ENCODE measurements around the gene ROR2. TPM values are rescaled to one million over a fixed set of nuclear protein-coding genes. Genes with fewer than 3 reads are reported as not detected.

ROR2 gene
- total RNA-seq, 4 donors from 2014 or later, result 37.4 to 71.8 (median 59.4) TPM

DNA sequence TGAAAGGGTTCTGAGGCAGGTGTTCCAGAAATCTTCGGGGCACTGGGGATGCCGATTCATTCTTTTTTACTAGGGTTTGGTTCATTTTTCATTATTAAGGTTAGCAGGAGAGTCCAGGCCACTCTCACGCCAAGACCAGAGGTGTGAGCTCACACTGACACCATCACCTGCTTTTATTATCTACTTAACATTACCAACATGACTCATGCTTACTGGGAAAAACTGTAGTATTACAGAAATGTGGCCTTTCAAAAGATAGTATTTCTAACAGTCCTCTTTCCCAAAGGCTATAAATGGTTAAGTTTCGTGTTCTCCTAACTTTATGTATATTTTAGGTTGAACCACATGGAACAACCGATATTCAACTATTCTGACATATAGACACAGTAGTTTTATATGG lies 222.1 kb downstream of the ROR2 start:
- Histone ChIP-seq H3K36me3 (peaks cover 0 to 60% (median 36%) of the 10 kb centered on the region in 4 donors), H3K4me1 (peaks cover 8 to 30% (median 24%) of the 10 kb centered on the region in 4 donors), H3K9me3 (no peaks in the 10 kb centered on the region), H3K4me3 (no peak overlapping the region), H3K27ac (replicated peaks in 1 of 4) (peak overlapping the region; percentile 43 to 67 (median 50)), H3K27me3 (no peaks in the 10 kb centered on the region)
- TF ChIP-seq EP300 (IDR thresholded peaks at IDR 0.05) (no peak), POLR2AphosphoS5 (IDR thresholded peaks at IDR 0.05) (no peak), POLR2A (IDR thresholded peaks at IDR 0.05; ENCODE audit: low read depth) (no peak)
- 80% methylated on average over 5 of the region's 5 CpGs for whole genome bisulfite sequencing
- DNase-seq (ENCODE audit: extremely low spot score), result no peak
- intact Hi-C loops (cut with DNase I), result loop anchor here (2.0 to 5.0 kb wide), 2 partner anchors 71 to 813 kb away; no protein-coding TSS in a partner anchor

- peak overlapping the region; percentile 43 to 67 (median 50) for H3K27ac ChIP-seq (replicated peaks in 1 of 4)
- WGBS, result 42% methylated on average over 7 of the region's 7 CpGs
- peaks cover 0 to 58% (median 36%) of the 10 kb centered on the region in 4 donors for H3K36me3 ChIP-seq
- intact Hi-C loops (cut with DNase I), result loop anchor here (2.0 to 5.0 kb wide), 2 partner anchors 70 to 813 kb away; no protein-coding TSS in a partner anchor
- DNase-seq (ENCODE audit: extremely low spot score), result no peak
- no peaks in the 10 kb centered on the region for H3K27me3 ChIP-seq
- H3K9me3 ChIP-seq, result no peaks in the 10 kb centered on the region
- H3K4me1 ChIP-seq, result peaks cover 8 to 30% (median 24%) of the 10 kb centered on the region in 4 donors
- no peak overlapping the region for H3K4me3 ChIP-seq
- TF ChIP-seq, protein P1, sequence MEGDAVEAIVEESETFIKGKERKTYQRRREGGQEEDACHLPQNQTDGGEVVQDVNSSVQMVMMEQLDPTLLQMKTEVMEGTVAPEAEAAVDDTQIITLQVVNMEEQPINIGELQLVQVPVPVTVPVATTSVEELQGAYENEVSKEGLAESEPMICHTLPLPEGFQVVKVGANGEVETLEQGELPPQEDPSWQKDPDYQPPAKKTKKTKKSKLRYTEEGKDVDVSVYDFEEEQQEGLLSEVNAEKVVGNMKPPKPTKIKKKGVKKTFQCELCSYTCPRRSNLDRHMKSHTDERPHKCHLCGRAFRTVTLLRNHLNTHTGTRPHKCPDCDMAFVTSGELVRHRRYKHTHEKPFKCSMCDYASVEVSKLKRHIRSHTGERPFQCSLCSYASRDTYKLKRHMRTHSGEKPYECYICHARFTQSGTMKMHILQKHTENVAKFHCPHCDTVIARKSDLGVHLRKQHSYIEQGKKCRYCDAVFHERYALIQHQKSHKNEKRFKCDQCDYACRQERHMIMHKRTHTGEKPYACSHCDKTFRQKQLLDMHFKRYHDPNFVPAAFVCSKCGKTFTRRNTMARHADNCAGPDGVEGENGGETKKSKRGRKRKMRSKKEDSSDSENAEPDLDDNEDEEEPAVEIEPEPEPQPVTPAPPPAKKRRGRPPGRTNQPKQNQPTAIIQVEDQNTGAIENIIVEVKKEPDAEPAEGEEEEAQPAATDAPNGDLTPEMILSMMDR (IDR thresholded peaks at IDR 0.05), result peak; percentile 69 to 79 (median 71)
- TF ChIP-seq EP300 (IDR thresholded peaks at IDR 0.05), result no peak
These were observed 222.6 kb downstream of the ROR2 start for GRCh38 chr9:91727316-91727861.

- WGBS, result 89% methylated on average over 19 of the region's 19 CpGs
- intact Hi-C loops (cut with DNase I), result loop anchor here (2.0 to 5.0 kb wide), 2 partner anchors 69 to 812 kb away; no protein-coding TSS in a partner anchor
These were observed 223.5 kb downstream of the ROR2 start for GRCh38 chr9:91726406-91727100.

DNA sequence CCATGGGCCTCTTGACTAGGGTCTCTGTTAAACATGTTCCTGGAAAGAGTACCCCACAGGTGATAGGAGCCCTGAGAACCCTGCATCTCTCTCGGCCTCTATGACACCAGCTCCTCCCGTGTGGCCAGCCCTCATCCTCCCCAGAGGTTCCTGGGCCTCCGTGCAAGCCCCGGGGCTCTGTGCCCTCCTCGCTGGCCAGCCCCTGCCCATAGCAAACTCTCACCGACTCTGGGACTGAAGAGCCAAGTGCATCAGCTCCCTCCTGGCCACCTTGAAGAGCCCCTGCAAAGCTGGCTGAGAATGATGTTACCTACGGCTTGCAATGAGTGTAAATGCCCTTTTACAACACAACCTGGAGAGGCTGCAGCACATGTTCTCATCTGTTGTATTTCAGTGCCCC lies 224.4 kb downstream of the ROR2 start:
- H3K9me3 ChIP-seq, result no peaks in the 10 kb centered on the region
- WGBS, result 94% methylated on average over 6 of the region's 7 CpGs
- H3K27me3 ChIP-seq, result no peaks in the 10 kb centered on the region
- peaks cover 8 to 30% (median 24%) of the 10 kb centered on the region in 4 donors for H3K4me1 ChIP-seq
- intact Hi-C loops (cut with DNase I), result loop anchor here (2.0 to 5.0 kb wide), 2 partner anchors 68 to 811 kb away; no protein-coding TSS in a partner anchor
- DNase-seq (ENCODE audit: extremely low spot score), result no peak
- TF ChIP-seq POLR2AphosphoS5 (IDR thresholded peaks at IDR 0.05) (no peak), POLR2A (IDR thresholded peaks at IDR 0.05; ENCODE audit: low read depth) (no peak), EP300 (IDR thresholded peaks at IDR 0.05) (no peak)
- TF ChIP-seq, protein P1 (IDR thresholded peaks at IDR 0.05), result no peak
- H3K27ac ChIP-seq (replicated peaks in 1 of 4), result no peak overlapping the region
- no peak overlapping the region for H3K4me3 ChIP-seq
- H3K36me3 ChIP-seq, result peaks cover 0 to 53% (median 30%) of the 10 kb centered on the region in 4 donors

More at GRCh38 chr9:91726406-91727100, 223.5 kb downstream of the ROR2 start:
- H3K4me1 ChIP-seq, result peaks cover 8 to 30% (median 24%) of the 10 kb centered on the region in 4 donors
- DNase-seq (ENCODE audit: extremely low spot score), result no peak
- H3K9me3 ChIP-seq, result no peaks in the 10 kb centered on the region
- no peak for TF ChIP-seq EP300 (IDR thresholded peaks at IDR 0.05)
- no peak for TF ChIP-seq POLR2AphosphoS5 (IDR thresholded peaks at IDR 0.05)
- no peak for TF ChIP-seq POLR2A (IDR thresholded peaks at IDR 0.05; ENCODE audit: low read depth)
- TF ChIP-seq, protein P1 (IDR thresholded peaks at IDR 0.05), result no peak
- no peak overlapping the region for H3K4me3 ChIP-seq
- no peaks in the 10 kb centered on the region for H3K27me3 ChIP-seq
- peaks cover 0 to 56% (median 35%) of the 10 kb centered on the region in 4 donors for H3K36me3 ChIP-seq
- no peak overlapping the region for H3K27ac ChIP-seq (replicated peaks in 1 of 4)
